Psoas muscle (tissue), 8 donors: ENCODE results near the gene PTBP1. TPM values are rescaled to one million over a fixed set of nuclear protein-coding genes. Genes with fewer than 3 reads are reported as not detected.

Source experiments
- ATAC-seq, 4 donors: fragments of 200-7000 bp; cut with Tn5 transposase; one replicate each; pipeline ENCODE4 v1.9.1; 2020; ENCODE audit warnings: moderate library complexity in 3 of 4, mild to moderate bottlenecking in 2 of 4
- DNase-seq, 2 donors: peaks; one replicate each; pipeline ENCODE4 v3.0.0-alpha.2; 2020
- H3K27ac ChIP-seq: fragments of 200-600 bp; one replicate; pipeline ENCODE4 v1.8.0; 2022
- H3K27me3 ChIP-seq, 3 donors: fragments of 200-600 bp in 1 of 3; one replicate each; pipeline versions ENCODE4 v1.6.1 to v1.8.0; 2013 to 2022; ENCODE audit warnings: low read length in 2 of 3, mild to moderate bottlenecking in 2 of 3, moderate library complexity in 1 of 3; ENCODE audit not compliant: insufficient read depth in 3 of 3
- H3K36me3 ChIP-seq, 2 donors: fragments of 200-600 bp in 1 of 2; one replicate each; pipeline versions ENCODE4 v1.6.1 to v1.8.0; 2013 to 2022; ENCODE audit warnings: low read depth in 1 of 2, mild to moderate bottlenecking in 1 of 2, moderate library complexity in 1 of 2; ENCODE audit not compliant: insufficient read depth in 1 of 2
- H3K4me1 ChIP-seq: fragments of 200-600 bp; one replicate; pipeline ENCODE4 v1.8.0; 2022
- H3K4me3 ChIP-seq: fragments of 200-600 bp; one replicate; pipeline ENCODE4 v1.8.0; 2022; ENCODE audit warnings: mild to moderate bottlenecking
- H3K9me3 ChIP-seq: fragments of 200-600 bp; one replicate; pipeline ENCODE4 v1.8.0; 2022
- CTCF ChIP-seq: fragments of 200-600 bp; IDR thresholded peaks from one replicate; pipeline ENCODE4 v1.8.0; 2022; ENCODE audit warnings: antibody characterized with exemption
- WGBS, 3 donors: extraction: QIAGEN DNeasy Blood & Tissue Kit; methylation state at CpG; one replicate each; pipeline versions ENCODE4 v1.1.6 to v1.1.7; 2013; 5-methylcytosine and 5-hydroxymethylcytosine counted together
- intact Hi-C, 2 donors: fragments of 100-400 bp; cut with DNase I; formaldehyde crosslinking; loops; one replicate each; pipeline versions ENCODE4 v1.11.0 to v1.14.2; 2022
- polyA plus RNA-seq, 3 donors: library from polyadenylated mRNA; stranded (reverse); fragments of 200-250 nt; gene quantifications; one replicate each; pipeline ENCODE4 v1.2.3, GENCODE V29; 2013
- total RNA-seq, 4 donors: library from RNA; stranded (reverse); fragmentation: NEBNext Ultra II Directional in 2 of 4; extraction: Animal tissue kit (Norgen Biotek cat#: 25700) in 2 of 4; gene quantifications; one replicate each; pipeline versions ENCODE4 v1.2.1 to v1.2.4, GENCODE V29; 2021 to 2023
- donor health status: healthy with polysubstance abuse.
- donor health status: DM: no; HTN: no; CAD: no; lungs with moderate emphysema.
- donor health status: Bipolar disorder and iron deficiency.
- donor health status: healthy.
- donor health status: DM: yes; HTN: yes; CAD: no.
- donor health status: DM: no; HTN: no; CAD: no.
- donor health status: DM: no; HTN: no; CAD: no.
- donor health status: DM: yes; HTN: yes; CAD: no.

PTBP1 gene
- total and polyA plus RNA-seq, 7 donors, result 24.2 to 69.4 (median 36.5) TPM

- Histone ChIP-seq H3K27ac (no peak overlapping the region), H3K36me3 (no peaks in the 10 kb centered on the region), H3K9me3 (no peaks in the 10 kb centered on the region), H3K4me3 (no peak overlapping the region), H3K4me1 (no peaks in the 10 kb centered on the region), H3K27me3 (peaks cover 0 to 25% (median 12%) of the 10 kb centered on the region in 3 donors)
- peak in 1 of 2 donors; percentile 47 for DNase-seq
- intact Hi-C loops, result no loop called here
- no peak for ATAC-seq
- TF ChIP-seq CTCF, result no peak
- 66 to 70% (median 68%) methylated on average over 30 of the region's 30 CpGs for WGBS, 3 donors
Measured at GRCh38 chr19:751501-752341, 45.5 kb upstream of the PTBP1 start.

- no peaks in the 10 kb centered on the region for H3K36me3 ChIP-seq
- WGBS, 3 donors, result 17 to 24% (median 19%) methylated on average over 37 to 39 of the region's 39 CpGs
- intact Hi-C loops, result no loop called here
- no peak for TF ChIP-seq CTCF
- ATAC-seq (peak in 3 of 4 donors; percentile 19 to 70 (median 48)), DNase-seq (peak; percentile 61 to 77)
- no peak overlapping the region for H3K4me3 ChIP-seq
- peaks cover 0 to 25% (median 12%) of the 10 kb centered on the region in 3 donors for H3K27me3 ChIP-seq
- no peaks in the 10 kb centered on the region for H3K4me1 ChIP-seq
- no peak overlapping the region for H3K27ac ChIP-seq
- no peaks in the 10 kb centered on the region for H3K9me3 ChIP-seq
Measured at GRCh38 chr19:752652-753517, 44.4 kb upstream of the PTBP1 start.

GRCh38 chr19:754530-754929 is 42.7 kb upstream of the PTBP1 start:
- Histone ChIP-seq H3K4me1 (no peaks in the 10 kb centered on the region), H3K9me3 (peaks cover 8% of the 10 kb centered on the region), H3K4me3 (no peak overlapping the region), H3K27ac (no peak overlapping the region), H3K27me3 (peaks cover 0 to 23% (median 12%) of the 10 kb centered on the region in 3 donors), H3K36me3 (no peaks in the 10 kb centered on the region)
- ATAC-seq, result no peak
- intact Hi-C loops, result no loop called here
- no peak for DNase-seq
- WGBS, 3 donors, result 89 to 90% (median 89%) methylated on average over 9 of the region's 9 CpGs
- TF ChIP-seq CTCF, result no peak

GRCh38 chr19:755063-755462 is 42.2 kb upstream of the PTBP1 start:
- TF ChIP-seq CTCF, result no peak

More at GRCh38 chr19:755063-755462, 42.2 kb upstream of the PTBP1 start:
- 79 to 86% (median 85%) methylated on average over 15 of the region's 15 CpGs for WGBS, 3 donors
- DNase-seq, result no peak
- ATAC-seq, result no peak
- Histone ChIP-seq H3K4me1 (no peaks in the 10 kb centered on the region), H3K27ac (no peak overlapping the region), H3K36me3 (no peaks in the 10 kb centered on the region), H3K9me3 (peaks cover 8% of the 10 kb centered on the region), H3K27me3 (peaks cover 0 to 23% (median 10%) of the 10 kb centered on the region in 3 donors), H3K4me3 (no peak overlapping the region)
- intact Hi-C loops, result no loop called here
